ENCODE results near the gene RNF144B.

DNA sequence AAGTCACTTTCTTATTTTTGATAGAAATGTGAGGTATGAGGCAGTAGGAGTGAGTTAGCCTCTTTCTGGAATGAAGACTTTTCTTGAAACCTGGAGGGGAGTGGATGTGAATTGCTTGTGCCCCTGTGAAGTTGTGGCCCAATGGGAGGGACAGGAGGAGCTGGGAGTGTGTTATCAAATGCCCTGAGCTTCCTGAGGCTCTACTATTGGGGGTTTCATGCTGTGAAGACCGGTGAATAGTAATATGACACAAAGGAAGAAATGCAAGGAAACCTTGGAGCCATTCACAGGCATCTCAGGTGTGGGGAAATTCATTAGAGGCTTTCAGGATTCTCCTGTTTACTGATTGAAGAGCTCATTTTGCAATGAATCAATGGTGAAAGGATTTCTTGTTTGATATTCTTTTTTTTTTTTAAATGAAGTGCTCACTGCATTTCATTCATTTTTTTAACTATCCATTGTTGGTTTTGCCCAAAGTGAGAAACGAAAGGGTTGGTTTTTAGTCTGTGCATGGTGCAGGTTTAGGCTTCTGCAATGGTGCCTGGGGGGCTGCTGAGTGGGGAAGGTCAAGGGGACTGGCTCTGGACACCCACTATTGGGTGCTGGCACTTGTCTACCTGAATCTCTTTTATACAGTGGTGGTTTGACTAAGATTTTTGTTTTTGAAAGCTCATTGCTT, 8.2 kb downstream of the RNF144B start:
- TF ChIP-seq, protein P1, sequence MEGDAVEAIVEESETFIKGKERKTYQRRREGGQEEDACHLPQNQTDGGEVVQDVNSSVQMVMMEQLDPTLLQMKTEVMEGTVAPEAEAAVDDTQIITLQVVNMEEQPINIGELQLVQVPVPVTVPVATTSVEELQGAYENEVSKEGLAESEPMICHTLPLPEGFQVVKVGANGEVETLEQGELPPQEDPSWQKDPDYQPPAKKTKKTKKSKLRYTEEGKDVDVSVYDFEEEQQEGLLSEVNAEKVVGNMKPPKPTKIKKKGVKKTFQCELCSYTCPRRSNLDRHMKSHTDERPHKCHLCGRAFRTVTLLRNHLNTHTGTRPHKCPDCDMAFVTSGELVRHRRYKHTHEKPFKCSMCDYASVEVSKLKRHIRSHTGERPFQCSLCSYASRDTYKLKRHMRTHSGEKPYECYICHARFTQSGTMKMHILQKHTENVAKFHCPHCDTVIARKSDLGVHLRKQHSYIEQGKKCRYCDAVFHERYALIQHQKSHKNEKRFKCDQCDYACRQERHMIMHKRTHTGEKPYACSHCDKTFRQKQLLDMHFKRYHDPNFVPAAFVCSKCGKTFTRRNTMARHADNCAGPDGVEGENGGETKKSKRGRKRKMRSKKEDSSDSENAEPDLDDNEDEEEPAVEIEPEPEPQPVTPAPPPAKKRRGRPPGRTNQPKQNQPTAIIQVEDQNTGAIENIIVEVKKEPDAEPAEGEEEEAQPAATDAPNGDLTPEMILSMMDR (IDR thresholded peaks at IDR 0.05) = no peak
- no peak for TF ChIP-seq POLR2A (IDR thresholded peaks at IDR 0.05)
